Fibroblast of upper back skin (primary cell): ENCODE results near the gene ATP1A2.

ENCODE experiments used
- DNase-seq: peaks from one replicate; pipeline ENCODE4 v3.0.0-alpha.2; 2013

Gene ATP1A2

GRCh38 chr1:160085686-160086455 is 29.7 kb upstream of the ATP1A2 start:
- peak; percentile 56 for DNase-seq

- no peak for DNase-seq
Observed at GRCh38 chr1:160086456-160086892, 29.1 kb upstream of the ATP1A2 start.

DNA sequence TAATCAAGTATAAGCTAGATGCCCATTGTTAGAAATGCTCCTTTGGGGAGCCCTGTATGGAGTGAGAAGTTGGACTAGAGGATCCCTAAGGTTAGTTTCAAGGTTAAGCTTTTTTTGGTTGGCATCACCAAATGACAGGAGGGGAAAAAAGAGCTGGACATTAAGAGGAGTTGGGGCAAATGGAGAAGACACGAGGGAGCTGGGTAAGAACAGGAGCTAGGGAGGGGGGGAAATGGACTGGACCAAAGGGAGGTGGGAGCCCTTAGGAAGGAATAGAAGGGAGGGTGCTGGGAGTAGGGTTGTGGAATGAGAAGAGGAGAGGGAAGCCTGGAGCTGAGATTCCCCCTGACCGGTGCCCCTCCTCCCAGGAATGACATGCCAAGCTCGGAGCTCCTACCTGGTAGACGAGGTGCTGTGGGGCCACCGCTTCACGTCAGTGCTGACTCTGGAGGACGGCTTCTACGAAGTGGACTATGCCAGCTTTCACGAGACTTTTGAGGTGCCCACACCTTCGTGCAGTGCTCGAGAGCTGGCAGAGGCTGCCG is 28.4 kb upstream of the ATP1A2 start:
- no peak for DNase-seq

DNA sequence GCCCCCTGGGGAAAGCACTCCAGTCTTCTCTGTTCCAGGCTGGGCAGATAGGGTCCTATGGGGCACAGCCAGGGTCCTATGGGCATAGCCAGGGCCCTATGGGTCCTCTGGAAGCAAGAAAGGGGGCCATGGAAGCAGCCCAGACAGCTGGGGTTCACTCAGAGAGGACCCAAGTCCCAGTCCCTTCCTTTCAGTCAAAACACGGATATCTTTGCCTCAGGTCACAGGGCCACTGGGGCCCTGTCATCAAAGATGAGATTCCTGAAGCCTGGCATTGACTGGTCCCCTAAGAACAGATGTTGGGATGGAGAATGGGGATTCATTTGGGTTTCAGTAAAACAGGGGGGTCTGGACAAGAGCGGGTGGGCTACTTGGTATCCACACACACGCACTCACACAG is 25.7 kb upstream of the ATP1A2 start:
- no peak for DNase-seq

GRCh38 chr1:160090760-160091159 is 24.8 kb upstream of the ATP1A2 start:
- no peak for DNase-seq

GRCh38 chr1:160091666-160092223 is 23.8 kb upstream of the ATP1A2 start:
- no peak for DNase-seq

DNA sequence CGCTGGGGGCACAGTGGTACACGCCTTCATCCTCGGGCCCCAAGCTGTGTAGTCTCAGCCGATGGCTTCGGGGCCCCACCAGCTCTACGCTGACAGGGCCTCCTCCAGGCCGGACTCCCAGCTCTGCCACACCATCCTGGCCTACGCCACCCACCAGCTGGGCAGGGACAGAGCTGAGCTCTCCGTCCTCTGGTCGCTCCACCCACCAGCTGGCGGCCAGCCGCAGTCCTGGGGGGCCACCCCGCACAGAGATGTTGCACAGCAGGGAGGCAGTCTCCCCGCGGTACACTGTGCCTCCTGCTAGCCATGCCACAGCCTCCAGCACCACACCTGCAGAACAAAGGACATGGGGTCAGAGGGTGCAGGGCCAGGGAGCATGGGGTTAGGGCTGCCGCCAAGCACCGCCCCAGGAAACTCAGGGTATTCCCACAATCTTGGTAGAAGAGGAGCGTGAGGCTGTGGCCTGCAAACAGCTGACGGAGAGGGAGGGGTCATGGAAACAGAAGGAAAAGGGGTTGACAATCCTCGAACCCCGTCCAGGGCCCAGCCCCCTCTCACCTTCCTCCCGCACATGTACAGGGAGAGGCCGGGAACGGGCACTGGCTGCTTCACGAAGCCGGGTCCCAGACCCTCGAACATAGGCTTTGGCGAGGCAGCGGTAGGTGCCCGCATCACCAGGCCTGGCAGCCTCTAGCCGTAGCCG is 23.0 kb upstream of the ATP1A2 start:
- DNase-seq, result no peak

- no peak for DNase-seq
Observed at GRCh38 chr1:160093069-160093395, 22.5 kb upstream of the ATP1A2 start.

GRCh38 chr1:160093624-160094290 is 21.8 kb upstream of the ATP1A2 start:
- no peak for DNase-seq

DNA sequence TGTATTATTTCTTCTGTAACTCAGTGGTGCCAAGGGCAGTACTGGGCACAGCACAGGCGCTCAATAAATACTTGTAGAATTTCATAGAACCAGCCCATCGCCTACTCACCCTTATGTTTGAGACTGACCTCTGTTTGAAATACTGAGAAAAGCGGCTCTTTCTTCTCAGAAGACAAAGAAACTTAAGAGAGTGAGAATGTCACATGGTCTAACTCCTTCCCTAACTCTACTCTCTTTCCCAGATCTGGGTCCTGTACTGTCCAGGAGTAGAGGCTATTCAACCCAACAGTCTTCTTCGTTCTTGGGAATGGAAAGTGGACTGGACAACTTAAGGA is 21.3 kb upstream of the ATP1A2 start:
- no peak for DNase-seq

- DNase-seq, result no peak
Observed at GRCh38 chr1:160094806-160095205, 20.8 kb upstream of the ATP1A2 start.

DNA sequence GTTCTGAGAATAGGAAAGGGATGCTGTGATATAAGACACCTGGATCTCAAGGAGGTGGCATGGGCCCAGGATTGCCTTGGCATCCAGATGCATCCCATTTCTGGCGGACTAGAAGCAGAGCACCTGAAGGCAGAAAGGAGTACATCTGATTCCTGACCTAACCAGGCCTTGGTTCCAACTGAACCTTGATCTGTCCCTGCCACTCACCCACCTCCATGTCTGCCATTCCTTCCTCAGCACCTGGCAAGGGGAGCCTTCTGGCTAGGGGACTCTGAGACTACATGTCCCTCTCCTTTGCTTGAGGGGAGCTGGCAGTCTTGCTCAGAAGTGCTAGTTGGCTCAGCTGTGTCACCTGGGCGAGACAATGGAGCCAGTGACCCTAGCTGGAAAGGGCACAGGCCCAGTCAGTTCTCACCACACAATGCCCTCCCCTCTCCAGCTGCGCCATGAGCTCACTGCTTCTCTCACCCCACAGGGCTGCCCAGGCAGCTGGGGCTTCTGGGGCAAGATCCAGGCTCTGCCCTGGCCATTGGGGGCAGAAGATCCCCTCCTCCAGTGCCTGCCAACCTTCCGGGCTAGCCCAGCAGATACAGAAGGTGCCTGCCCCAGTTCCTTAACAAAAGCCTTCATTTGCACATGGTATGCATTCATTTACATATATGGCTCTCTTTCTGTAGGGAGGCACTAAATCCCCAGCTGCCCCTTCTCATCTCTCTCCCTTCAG is 20.0 kb upstream of the ATP1A2 start:
- DNase-seq, result no peak

DNA sequence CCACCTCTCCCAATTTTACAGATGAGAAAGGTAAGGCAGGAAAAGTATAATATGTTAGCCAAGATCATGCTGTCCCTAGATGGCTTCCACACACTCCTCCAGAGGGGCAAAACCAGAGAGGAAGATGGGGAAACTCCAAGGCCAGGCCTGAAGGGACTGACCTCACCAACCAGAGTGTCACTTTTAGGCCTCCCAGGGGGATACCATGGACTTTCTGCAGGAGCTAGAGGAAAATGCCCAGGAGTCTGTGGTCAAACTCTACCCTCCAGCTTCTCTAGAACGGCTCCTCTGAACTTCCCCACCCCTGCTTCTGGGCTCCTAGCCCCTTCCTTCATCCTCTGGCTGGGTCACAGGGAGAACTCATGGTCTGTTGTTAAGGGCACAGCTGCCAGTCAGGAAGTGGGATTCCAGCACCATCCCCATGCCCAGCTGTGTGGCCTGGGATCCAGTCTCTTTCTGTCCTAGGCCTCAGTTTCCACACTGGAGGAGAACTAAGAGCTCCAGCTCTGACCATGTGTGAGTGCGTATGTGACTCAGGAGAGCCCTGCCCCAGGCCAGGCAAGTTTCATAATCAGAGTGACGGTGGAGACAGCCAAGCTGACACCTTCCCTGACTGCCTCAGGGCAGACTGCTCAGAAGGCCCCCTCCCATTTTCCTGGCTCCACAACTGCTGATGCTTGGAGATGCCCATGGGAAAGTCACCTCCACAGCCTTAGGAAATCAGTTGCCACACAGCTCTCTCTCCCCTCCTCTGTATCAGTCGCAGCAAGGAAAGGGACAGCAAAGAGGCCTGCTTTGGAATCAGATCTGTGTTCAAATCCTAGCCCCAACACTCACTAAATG is 19.1 kb upstream of the ATP1A2 start:
- no peak for DNase-seq

DNA sequence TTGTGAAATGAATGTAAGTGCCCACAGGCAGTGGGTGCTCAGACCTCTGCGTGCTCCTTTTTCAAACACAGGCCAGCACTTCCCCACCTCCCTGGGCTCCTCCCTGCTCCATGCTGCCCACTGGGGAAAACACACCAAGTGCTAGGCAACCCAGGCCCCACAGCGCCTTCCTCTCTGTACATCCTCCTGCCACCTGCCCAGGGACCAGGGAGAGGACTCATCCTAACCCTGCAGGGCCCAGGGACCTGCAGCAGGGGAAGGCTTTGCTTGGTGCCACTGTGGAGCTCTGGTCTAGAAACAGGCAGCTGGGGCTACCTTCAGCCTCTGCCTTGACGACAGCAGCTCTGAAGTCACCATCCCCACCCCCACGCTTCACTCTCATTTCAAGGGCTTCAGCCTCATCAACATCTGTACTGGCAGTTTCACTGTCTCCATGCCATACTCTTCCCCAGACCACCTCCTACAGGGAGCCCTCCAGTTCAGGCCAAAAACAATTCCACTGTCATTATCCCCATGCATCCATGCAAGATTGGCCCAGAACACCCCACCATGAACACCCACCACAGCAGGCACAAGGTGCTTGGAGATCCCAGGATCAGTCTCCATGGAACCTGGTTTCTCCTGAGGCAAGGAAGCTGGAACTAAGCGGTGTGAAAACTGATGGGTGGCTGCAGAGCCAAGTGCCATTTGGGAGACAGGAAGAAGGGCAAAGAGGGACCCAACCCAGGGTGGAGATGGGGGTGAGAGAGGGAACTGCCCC is 18.2 kb upstream of the ATP1A2 start:
- DNase-seq, result no peak

DNA sequence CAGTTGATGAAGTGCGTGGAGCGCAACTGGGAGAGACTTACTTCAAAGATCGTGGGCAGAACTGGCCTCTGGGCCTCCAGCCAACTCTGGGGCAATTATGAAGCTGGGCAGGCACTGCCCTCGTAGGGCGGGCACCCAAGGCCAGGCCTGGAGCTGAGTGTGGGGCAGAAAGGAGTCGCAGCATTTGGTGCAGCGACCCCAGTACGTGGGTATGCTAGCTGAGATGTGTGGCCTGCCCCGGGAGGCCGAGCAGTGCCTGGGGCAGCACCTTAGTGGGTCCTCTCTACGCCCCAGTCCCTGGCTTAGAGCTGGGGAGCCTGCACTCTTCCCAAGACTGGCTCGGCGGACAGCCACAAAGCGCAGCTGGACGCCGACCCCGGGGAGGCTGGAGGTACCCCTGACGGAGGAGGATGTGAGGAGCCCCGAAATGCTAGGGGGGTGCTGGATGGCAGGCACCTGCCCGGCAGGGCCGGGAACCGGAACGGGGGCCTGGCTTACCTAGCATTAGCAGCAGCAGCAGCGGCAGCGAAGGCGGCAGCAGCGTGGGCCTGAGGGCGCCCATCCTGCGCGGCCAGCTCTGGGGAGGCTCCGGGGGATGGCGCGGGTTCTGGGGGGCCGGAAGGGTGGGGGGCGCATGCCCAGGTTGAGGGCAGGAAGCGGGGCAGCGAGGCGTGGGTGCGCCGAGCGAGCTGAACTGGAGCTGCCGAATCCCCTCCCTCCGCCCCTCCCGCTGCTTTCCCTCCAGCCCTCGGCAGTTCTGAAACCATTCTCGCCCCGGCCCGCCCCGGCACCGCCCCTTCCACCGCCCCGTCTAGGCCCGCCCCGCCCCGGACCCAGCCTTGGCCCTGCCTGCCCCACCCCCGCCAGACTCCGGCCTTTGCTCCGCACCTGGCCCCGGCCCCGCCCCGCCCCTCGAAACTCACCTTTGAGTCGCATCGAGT is 17.4 kb upstream of the ATP1A2 start, which contains the start of gene IGSF8:
IGSF8 (minus strand) TSS at position 709 of the 941 bp plus-strand sequence; CDS start at position 562, 147 bp downstream.
- peak; percentile 74 for DNase-seq

GRCh38 chr1:160098852-160099561 is 16.6 kb upstream of the ATP1A2 start:
- DNase-seq, result peak; percentile 93

- DNase-seq, result no peak
Observed at GRCh38 chr1:160099716-160100375, 15.7 kb upstream of the ATP1A2 start.

- peak; percentile 73 for DNase-seq
Observed at GRCh38 chr1:160101037-160101716, 14.4 kb upstream of the ATP1A2 start.
